Skin epidermis (tissue), 12 donors: ENCODE results near the gene LPCAT1.

ENCODE experiments used
- H3K27ac ChIP-seq, 21 experiments: fragments of 200-600 bp; sonication (generic) in 11 of 21; one replicate each; pipeline ENCODE4 v1.5.0; 2020; ENCODE audit warnings: mild to moderate bottlenecking in 3 of 21, inconsistent platforms in 2 of 21, moderate library complexity in 2 of 21
- H3K4me3 ChIP-seq, 7 experiments: fragments of 200-600 bp; sonication (generic) in 2 of 7; one replicate each; pipeline ENCODE4 v1.5.0; 2020; ENCODE audit warnings: inconsistent platforms in 2 of 7, mild to moderate bottlenecking in 2 of 7, moderate library complexity in 1 of 7

The LPCAT1 gene

DNA sequence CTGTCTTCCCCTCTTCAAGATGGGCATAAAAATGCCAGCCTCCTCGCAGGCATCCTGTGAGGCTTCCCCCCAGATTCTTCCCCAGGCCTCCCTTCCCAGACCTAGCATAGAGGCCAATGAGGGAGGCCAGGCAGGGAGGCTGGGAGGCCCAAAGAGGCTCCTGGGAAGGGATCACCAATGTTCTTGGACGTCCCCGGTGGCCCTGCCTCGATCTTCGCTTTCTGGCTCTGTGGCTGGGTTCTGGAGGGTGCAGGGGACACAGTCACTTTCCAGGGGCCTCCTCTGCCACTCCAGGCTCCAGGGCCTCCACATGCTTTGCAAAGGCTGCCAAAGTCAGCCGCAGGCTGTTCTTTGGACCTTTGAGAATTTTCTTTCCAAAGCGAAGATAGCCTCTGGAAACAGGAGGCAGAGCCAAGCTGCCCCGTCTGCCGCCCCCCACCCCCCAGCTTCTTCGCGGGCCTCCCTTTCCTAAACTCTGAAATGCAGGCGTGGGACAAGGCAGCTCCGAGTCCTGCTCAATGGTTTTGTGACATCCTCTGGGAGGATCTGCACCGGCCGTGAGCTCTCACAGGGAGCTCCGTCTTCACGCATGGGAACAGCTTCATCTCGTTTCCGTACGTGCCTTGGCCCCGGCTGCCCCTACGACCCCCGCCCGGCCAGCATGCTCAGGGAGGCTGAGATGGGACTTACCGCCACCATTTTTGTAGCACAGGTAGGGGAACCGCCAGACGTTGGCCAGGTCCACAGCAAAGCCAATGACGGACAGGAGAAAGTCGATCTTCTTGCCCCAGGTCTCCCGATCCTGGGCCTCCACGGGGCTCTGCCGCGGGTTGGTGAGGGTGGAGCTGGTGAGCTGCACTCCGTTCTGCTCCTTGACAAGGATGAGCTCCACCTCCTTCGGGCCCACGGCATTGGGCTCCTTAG, 81.3 kb downstream of the LPCAT1 start:
- no peak overlapping the region for H3K27ac ChIP-seq

GRCh38 chr5:1441166-1441865, 82.4 kb downstream of the LPCAT1 start:
- no peak overlapping the region for H3K4me3 ChIP-seq

More for the DNA sequence above, 81.3 kb downstream of the LPCAT1 start:
- H3K4me3 ChIP-seq, result no peak overlapping the region

DNA sequence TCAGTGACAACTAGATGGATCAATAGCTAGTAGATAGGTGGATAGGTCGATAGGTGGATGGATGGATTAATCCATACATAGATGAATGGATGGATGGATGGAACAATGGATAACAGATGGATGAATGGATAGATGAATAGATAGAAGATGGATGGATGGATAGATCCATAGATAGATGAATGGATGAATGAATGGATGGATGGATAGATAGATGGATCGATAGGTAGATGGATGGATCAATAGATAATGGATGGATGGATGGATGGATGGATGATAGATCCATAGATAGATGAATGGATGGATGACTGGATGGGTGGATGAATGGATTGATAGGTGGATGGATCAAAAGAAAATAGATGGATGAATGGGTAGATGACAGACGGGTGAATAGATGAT, 83.7 kb downstream of the LPCAT1 start:
- Histone ChIP-seq H3K27ac (no peak overlapping the region), H3K4me3 (no peak overlapping the region)

More at GRCh38 chr5:1441166-1441865, 82.4 kb downstream of the LPCAT1 start:
- no peak overlapping the region for H3K27ac ChIP-seq

DNA sequence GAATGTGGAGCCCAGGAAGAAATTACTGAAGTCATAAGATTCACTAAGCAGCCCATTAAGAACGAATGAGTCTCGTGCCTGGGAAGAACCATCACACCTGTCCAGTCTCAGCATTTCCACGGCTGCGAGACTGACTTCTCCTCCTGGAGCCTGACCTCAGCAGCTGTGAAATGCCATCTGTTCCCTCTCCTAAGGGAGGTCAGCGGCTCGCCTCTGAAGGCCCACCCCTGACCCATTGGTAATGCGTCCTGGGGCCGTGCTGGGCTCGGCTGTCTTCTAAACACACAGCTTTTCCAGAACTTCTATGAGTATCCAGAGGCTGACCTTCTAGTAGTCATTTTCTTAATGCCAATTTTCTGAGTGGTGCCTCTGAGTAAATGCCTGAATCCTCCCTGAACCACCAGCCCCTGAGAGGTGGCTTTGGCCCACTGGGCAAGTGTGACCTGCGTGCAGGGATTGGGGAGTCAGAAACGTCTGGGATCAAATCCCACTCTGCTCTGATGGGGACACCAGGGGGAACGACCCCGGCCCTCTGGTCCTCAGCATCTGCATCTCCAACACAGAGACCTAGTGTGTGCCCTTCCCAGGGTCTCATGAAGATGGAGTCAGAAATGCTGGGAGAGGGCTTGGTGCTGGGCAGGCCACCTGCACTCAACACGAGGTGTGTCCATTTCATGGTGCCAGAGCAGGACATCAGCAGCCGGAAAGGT, 84.2 kb downstream of the LPCAT1 start:
- Histone ChIP-seq H3K4me3 (no peak overlapping the region), H3K27ac (no peak overlapping the region)

- no peak overlapping the region for H3K27ac ChIP-seq
- H3K4me3 ChIP-seq, result no peak overlapping the region
These were observed 84.9 kb downstream of the LPCAT1 start for GRCh38 chr5:1438871-1439270.

GRCh38 chr5:1437876-1438559, 85.7 kb downstream of the LPCAT1 start:
- Histone ChIP-seq H3K27ac (no peak overlapping the region), H3K4me3 (no peak overlapping the region)

DNA sequence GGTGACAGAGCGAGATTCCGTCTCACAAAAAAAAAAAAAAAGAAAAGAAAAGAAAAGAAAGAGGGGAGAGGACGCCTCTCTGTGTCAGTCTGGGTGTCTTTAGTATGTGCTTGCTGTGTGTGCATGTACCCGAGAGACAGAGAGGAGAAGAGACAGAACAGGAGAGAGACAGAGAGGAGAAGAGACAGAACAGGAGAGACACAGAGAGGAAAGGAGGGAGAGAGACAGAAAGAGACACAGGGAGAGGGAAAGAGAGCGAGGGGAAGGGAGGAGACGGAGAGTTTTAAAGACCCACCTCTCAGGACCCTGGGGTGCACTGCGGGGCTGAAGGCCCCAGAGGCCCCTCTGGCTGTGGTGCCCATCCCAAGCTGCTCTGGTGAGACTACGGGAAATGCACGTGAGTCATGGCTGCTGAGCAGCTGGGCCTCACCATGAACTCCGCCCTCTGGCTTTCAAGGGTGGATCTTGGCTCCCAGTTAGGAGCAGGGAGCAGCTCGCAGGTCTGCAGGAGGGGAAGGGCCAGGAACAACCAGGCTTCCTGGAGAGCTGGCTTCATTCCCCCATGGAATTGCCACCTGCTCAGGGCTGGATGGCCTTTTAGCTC, 86.4 kb downstream of the LPCAT1 start:
- H3K4me3 ChIP-seq, result no peak overlapping the region

DNA sequence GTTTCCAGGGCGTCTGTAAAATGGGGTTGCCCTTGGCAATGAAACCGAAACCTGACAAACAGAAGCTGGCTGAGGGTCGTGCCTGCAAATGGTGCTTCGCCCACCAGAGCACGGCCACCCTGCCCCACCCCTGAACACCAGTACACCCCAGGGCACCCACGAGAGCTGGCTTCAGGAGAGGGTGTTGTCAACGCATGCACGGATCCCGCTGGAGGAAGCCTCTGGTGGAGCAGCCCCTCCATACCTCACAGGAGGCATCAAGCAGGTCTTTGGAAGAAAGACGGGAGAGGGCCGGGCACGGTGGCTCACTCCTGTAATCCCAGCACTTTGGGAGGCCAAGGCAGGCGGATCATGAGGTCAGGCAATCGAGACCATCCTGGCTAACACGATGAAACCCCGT, 87.1 kb downstream of the LPCAT1 start:
- H3K4me3 ChIP-seq, result no peak overlapping the region
- no peak overlapping the region for H3K27ac ChIP-seq

More for the DNA sequence above, 86.4 kb downstream of the LPCAT1 start:
- H3K27ac ChIP-seq, result no peak overlapping the region

- H3K4me3 ChIP-seq, result no peak overlapping the region
- no peak overlapping the region for H3K27ac ChIP-seq
These were observed 87.7 kb downstream of the LPCAT1 start for GRCh38 chr5:1436036-1436435.

DNA sequence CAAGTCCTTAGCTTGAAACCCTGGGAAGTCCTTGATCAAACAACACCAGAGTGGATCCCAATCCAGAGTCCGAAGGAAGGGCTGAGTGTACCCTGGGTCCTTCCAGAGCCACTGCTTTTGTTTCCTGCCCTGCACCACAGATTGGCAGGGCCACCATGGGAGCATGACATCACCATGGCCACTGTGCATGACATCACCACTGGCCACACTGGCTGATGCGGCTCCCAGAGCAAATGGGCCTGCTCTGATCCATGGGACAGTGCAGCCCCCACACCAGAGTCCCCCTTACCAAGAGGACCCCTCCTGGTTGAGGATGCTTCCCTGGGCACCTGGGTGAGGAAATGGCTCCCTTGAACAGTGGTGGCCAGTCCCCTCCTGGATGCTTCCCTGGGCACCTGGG, 88.4 kb downstream of the LPCAT1 start:
- Histone ChIP-seq H3K27ac (no peak overlapping the region), H3K4me3 (no peak overlapping the region)

DNA sequence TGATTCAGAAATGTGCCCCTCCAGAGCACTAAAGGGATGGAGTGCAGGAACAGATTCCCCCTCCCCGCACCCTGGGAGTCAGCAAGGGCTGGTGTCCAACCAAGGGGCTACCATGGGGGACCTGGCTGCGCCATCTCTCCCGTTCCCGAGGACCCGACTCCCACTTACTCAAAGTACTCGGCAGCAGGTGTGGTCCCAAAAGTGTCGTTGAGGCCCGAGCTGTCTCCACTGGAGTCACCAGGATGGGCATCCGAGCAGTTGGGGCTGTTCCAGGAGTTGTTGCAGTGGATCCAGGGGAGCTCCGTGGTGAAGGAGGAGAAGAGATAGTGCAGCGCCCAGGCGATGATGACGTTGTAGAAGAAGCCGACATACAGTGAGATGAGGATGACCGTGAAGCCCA, 91.5 kb downstream of the LPCAT1 start:
- no peak overlapping the region for H3K27ac ChIP-seq
- H3K4me3 ChIP-seq, result no peak overlapping the region

DNA sequence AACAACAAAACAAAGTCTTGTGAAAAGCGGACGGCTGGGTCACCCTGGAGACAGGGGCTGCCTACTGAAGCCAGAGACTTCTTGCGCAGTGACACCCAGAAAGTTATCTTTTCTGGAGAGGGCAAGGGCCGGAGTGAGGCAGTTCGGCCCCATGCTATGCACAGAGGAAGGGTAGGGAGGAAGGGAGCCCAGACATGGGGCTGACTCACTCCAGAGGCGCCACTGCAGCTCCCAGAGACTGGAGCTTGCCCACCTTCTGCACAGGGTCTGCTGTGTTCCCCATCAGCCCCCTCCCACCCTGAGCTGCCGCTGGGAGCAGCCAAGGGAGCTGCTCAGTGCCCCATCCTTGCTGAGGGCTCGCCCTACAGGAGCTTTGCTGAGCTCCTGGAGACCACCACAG, 91.9 kb downstream of the LPCAT1 start:
- Histone ChIP-seq H3K4me3 (no peak overlapping the region), H3K27ac (no peak overlapping the region)

DNA sequence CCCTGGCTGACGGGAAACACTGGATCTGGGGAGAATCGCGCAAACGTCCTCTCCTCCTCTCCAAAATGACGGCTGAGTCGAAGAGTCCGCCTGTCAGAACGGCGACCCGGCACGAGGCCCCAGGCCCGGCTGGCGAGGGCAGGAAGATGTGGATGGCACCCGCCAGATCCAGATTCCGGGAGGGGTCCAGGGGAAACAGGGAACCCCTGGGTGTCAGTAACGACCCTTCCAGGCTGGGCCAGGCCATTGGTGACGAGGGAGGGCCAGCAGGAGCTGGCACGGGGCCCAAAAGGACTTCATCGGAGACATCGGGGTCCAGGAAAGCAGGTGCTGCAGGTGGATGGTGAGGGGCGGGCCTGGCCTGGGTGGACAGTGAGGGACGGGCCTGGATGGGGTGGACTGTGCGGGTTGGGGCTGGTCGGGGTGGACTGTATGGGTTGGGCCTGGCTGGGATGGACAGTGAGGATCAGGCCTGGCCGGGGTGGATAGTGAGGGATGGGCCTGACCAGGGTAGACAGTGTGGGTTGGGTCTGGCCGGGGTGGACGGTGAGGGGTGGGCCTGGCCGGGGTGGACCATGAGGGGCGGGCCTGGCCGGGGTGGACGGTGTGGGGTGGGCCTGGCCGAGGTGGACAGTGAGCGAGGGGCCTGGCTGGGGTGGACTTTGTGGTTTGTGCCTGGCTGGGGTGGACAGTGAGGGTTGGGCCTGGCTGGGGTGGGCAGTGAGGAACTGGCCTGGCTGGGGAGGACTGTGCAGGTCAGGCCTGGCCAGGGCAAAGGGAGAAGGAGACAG, 92.5 kb downstream of the LPCAT1 start:
- H3K27ac ChIP-seq, result no peak overlapping the region
- H3K4me3 ChIP-seq, result no peak overlapping the region

GRCh38 chr5:1430121-1430795, 93.5 kb downstream of the LPCAT1 start:
- H3K27ac ChIP-seq, result no peak overlapping the region
- no peak overlapping the region for H3K4me3 ChIP-seq

DNA sequence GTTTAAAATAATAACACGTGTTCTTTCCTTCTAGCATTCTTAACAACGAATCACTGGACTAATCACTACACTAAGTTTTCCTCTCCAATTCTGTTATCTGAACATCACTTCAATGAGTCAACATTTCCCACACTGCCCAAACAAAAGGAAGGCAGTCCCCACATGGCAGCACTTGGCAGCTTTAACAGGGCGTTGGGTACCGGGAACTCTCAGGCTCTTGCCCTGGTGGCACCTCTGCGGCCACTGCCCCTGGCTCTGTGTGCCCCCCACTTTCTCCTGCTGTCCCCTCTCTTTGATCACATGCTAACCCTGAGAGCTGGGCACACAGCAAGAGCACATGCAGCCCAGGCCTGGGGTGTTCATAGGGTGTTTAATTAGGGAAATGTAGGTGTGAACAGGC, 94.3 kb downstream of the LPCAT1 start:
- Histone ChIP-seq H3K4me3 (no peak overlapping the region), H3K27ac (no peak overlapping the region)

- H3K27ac ChIP-seq, result no peak overlapping the region
These were observed 94.7 kb downstream of the LPCAT1 start for GRCh38 chr5:1429066-1429465.

DNA sequence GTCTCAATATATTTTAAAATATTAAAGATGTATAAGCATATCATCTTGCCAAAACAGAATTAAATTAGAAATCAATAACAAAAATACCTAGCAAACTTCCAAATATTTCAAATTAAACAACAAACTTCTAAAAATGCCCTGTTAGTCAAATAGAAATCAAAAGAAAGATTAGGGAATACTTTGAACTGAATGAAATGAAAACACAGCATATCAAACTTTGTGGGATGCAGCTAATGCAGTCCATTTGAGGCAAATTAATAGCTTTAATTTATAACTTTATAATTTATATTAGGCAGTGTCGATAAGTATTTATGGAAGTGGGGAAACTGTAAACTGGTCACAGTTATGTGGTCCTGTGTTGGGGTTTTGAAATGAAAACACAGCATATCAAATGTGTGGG, 95.7 kb downstream of the LPCAT1 start:
- no peak overlapping the region for H3K4me3 ChIP-seq

More at GRCh38 chr5:1429066-1429465, 94.7 kb downstream of the LPCAT1 start:
- no peak overlapping the region for H3K4me3 ChIP-seq

DNA sequence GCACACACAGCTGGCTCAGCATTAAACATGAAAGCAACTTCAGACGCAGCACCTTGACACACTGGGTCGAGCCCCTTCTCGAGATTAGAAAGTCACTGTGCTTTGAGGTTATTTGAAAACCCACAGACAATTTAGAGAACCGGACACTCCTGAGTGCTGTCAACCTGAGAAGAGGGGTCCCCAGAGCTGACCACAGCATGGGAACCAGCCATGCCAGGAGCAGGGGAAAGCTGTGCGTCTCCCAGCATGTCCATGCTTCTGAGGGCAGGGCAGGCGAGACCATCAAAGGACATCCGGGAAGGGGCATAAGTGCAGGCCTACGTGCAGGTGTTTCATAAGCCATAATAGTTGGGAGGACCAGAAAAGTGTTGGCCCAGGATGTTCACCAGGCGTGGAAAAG, 99.0 kb downstream of the LPCAT1 start:
- no peak overlapping the region for H3K27ac ChIP-seq
- H3K4me3 ChIP-seq, result no peak overlapping the region

More for the DNA sequence above, 95.7 kb downstream of the LPCAT1 start:
- no peak overlapping the region for H3K27ac ChIP-seq
